ENCODE measurements around the gene ASB7. TPM values are rescaled to one million over a fixed set of nuclear protein-coding genes. Genes with fewer than 3 reads are reported as not detected.

Gene ASB7
- total and polyA plus RNA-seq, 2 experiments from 2014 or later: 4.1 to 13.9 TPM

GRCh38 chr15:100566850-100567628 lies 35.4 kb upstream of the ASB7 start (continued):
- no peak for TF ChIP-seq ZNF462 (CRISPR knock-in tag; IDR thresholded peaks at IDR 0.05)
- TF ChIP-seq CTCF (conservative IDR thresholded peaks at IDR 0.05; ENCODE audit: low read depth in 2 of 2): no peak

GRCh38 chr15:100569391-100569790 lies 33.0 kb upstream of the ASB7 start:
- Mint-ChIP-seq H3K9me3 (no peaks in the 10 kb centered on the region), H3K27ac (no peak overlapping the region), H3K4me3 (no peak overlapping the region), H3K27me3 (ENCODE audit: insufficient read depth, low read depth, poor library complexity) (peaks cover 1% of the 10 kb centered on the region), H3K4me1 (no peaks in the 10 kb centered on the region), H3K36me3 (ENCODE audit: low read depth) (peaks cover 7% of the 10 kb centered on the region; the same call in 2 of the 3 replicates)
- DNase-seq (ENCODE audit: low spot score) (no peak), ATAC-seq (no peak)
- Histone ChIP-seq H3K4me3 (no peak overlapping the region), H4K20me1 (replicated peaks; ENCODE audit: insufficient read depth) (no peaks in the 10 kb centered on the region; the same call in none of the 2 replicates), H3K27ac (ENCODE audit: low read depth) (no peak overlapping the region), H2AFZ (no peak overlapping the region), H3K36me3 (ENCODE audit: insufficient read depth) (no peaks in the 10 kb centered on the region; the same call in 1 of the 2 replicates), H3K27me3 (ENCODE audit: insufficient read depth) (no peaks in the 10 kb centered on the region), H3K9me2 (ENCODE audit: insufficient read depth) (no peaks in the 10 kb centered on the region), H3K4me1 (ENCODE audit: insufficient read depth) (no peaks in the 10 kb centered on the region), H3F3A (replicated peaks; ENCODE audit: low read depth) (no peaks in the 10 kb centered on the region), H3K4me2 (no peak overlapping the region), H3K79me2 (replicated peaks; ENCODE audit: insufficient read depth) (no peaks in the 10 kb centered on the region)
- TF ChIP-seq ZNF114 (CRISPR knock-in tag; IDR thresholded peaks at IDR 0.05) (no peak), REST (IDR thresholded peaks at IDR 0.05; ENCODE audit: unreplicated experiment) (no peak), EZH2phosphoT487 (IDR thresholded peaks at IDR 0.05; ENCODE audit: unreplicated experiment) (no peak), EZH2 (IDR thresholded peaks at IDR 0.05; ENCODE audit: low read depth, unreplicated experiment) (no peak), ZNF331 (CRISPR knock-in tag; IDR thresholded peaks at IDR 0.05; ENCODE audit: low read depth) (no peak), ETS1 (IDR thresholded peaks at IDR 0.05) (no peak), CTCF (conservative IDR thresholded peaks at IDR 0.05; ENCODE audit: low read depth in 2 of 2) (no peak)

Measured in GM23338 (cell line).